GM23338 (cell line): Measurements from ENCODE around the gene IVD.

ENCODE experiments used
- POLR2AphosphoS5 ChIP-seq: IDR thresholded peaks from 2 replicates; pipeline ENCODE4 v1.6.1; 2016; ENCODE audit warnings: antibody characterized with exemption, low read depth
- ZNF331 ChIP-seq: fragments of 250-450 bp; sonication (Bioruptor Pico); IDR thresholded peaks from 2 replicates; pipeline ENCODE4 v1.5.0; 2020; ENCODE audit warnings: low read depth, mild to moderate bottlenecking, moderate library complexity
- TF ChIP-seq, protein P1 (sequence below), 2 experiments: fragments of 200-600 bp in 1 of 2; sonication (generic) in 1 of 2; conservative IDR thresholded peaks; 2 replicates each; pipeline versions ENCODE4 v1.5.1 to v1.6.1; 2016 to 2017; ENCODE audit warnings: antibody characterized with exemption in 2 of 2, low read depth in 2 of 2, mild to moderate bottlenecking in 2 of 2, moderate library complexity in 1 of 2

DNA sequence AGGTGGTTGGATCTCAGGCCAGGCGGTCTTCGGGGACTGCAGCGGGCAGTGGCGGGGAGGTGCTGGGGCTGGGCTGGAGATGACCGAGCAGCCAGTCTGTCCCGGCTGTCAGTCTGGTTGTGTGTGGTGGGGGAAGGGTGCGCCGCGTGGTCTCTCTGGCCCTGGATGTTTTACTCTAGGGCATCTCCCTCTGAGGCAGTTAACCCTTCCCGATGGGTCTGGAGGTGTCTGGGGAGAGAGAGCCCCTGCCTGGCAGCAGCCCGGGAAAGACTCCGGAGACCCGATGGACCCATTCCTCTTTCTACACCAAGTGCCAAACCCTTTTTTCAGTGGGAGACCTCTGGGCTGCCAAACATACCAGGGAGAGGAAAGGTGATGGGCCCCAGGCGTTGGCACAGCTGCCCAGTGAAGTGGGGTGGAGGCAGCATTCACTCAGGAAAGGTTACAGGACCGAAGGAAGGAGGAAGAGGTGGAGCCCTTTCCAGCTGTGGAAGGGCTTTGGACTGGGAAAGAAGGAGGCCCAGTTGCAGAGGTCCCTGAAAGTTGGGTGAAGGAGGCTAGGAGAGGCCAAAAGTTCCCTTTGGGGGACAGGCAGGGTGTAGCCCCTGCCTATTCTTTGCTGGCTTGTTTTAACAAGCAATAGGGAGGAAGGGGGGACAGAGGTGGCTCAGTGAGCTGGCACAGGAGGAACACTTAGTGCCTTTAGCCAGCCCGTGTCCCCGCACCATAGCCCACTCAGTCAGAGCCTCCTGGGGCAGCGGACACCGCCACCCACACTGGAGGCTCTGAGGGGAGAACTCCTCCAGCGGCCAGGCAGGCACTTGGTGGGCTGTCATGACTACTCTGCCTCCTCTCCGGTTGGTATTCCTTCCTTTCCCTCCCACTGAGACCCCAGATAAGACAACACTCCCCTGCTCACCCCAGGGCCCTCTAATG is 32.4 kb downstream of the IVD start:
- TF ChIP-seq, protein P1, sequence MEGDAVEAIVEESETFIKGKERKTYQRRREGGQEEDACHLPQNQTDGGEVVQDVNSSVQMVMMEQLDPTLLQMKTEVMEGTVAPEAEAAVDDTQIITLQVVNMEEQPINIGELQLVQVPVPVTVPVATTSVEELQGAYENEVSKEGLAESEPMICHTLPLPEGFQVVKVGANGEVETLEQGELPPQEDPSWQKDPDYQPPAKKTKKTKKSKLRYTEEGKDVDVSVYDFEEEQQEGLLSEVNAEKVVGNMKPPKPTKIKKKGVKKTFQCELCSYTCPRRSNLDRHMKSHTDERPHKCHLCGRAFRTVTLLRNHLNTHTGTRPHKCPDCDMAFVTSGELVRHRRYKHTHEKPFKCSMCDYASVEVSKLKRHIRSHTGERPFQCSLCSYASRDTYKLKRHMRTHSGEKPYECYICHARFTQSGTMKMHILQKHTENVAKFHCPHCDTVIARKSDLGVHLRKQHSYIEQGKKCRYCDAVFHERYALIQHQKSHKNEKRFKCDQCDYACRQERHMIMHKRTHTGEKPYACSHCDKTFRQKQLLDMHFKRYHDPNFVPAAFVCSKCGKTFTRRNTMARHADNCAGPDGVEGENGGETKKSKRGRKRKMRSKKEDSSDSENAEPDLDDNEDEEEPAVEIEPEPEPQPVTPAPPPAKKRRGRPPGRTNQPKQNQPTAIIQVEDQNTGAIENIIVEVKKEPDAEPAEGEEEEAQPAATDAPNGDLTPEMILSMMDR (conservative IDR thresholded peaks at IDR 0.05; ENCODE audit: low read depth in 2 of 2) = no peak
- no peak; the same call in 1 of the 2 replicates for TF ChIP-seq POLR2AphosphoS5
- no peak for TF ChIP-seq ZNF331 (CRISPR knock-in tag)
